GM18502 (cell line): ENCODE measurements around the gene MDH1.
A peak's percentile ranks its signal among the peaks of the same experiment; 100 is the strongest.
"Not testable (repeated sequence)": the region's sequence is repeated elsewhere in the genome, so short reads cannot be mapped to it uniquely, and the experiment has no call there.

Source experiments
- ATAC-seq: cut with Tn5 transposase; IDR thresholded peaks from one replicate; pipeline ENCODE4 v1.9.1; 2021; ENCODE audit warnings: mild to moderate bottlenecking; ENCODE audit not compliant: unreplicated experiment, poor library complexity

The MDH1 gene

DNA sequence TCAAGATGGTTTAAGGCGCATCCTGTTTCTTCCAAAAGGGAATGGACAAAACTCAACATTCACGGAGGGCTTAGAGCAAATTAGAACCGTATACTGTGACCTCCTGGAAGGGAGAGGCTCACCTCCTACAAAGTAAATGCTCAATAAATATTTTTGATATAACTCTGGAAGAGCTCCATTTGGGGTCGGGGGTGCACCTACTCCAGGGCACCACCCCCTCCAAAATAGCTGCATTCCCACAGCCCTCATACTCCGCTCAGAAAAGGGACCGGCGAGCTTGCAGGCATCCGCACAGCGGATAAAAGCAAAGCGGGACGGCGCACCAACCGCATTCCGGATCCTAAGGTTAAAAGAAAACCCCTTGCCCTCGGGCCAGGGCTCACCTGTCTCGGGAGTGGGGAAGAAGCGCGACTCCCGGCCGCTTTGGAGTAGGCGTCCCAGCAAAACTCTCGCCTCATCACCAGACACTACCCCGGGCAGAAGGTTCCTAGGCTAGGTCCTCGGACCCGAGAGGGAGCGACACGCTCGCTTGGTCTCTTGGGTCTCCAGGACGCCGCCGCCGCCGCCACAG is 864 bp upstream of the MDH1 start:
- peak; percentile 1 for ATAC-seq

DNA sequence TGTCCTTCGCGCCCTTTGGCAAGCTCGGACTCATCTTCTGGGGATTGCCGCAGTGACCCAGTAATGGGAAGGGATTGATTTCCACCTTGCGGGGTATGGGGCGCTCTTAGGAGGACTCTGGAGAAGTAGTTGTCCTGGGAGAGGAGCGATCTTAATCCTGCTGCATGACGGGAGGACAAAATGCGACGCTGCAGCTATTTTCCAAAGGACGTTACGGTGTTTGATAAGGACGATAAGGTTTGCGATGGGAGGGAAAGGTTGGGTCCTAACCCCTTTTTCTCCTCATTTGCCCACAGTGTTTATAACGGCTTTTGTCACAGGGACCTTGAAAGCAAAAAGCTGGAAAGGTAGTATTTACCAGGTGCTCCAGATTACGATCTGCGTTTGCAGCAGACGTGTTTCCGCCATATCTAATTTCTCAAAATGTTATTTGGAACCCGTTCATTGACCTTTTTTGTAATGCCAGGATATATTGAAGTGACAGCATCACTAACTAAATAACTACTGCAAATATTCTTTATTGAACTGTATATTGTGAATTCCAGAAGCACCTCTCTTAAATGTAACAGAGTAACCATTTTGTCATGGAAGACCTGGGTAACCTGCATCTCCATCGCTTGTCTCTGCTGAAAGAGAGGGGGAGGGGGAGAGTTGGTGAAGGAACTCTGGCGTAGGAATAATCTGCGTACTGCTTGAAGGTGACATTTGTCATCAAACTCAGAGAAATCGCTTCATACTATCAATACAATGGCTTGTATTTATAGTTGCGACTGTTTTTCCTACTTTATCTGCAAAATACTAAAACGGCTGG is 590 bp downstream of the MDH1 start:
- ATAC-seq, result peak; percentile 15

DNA sequence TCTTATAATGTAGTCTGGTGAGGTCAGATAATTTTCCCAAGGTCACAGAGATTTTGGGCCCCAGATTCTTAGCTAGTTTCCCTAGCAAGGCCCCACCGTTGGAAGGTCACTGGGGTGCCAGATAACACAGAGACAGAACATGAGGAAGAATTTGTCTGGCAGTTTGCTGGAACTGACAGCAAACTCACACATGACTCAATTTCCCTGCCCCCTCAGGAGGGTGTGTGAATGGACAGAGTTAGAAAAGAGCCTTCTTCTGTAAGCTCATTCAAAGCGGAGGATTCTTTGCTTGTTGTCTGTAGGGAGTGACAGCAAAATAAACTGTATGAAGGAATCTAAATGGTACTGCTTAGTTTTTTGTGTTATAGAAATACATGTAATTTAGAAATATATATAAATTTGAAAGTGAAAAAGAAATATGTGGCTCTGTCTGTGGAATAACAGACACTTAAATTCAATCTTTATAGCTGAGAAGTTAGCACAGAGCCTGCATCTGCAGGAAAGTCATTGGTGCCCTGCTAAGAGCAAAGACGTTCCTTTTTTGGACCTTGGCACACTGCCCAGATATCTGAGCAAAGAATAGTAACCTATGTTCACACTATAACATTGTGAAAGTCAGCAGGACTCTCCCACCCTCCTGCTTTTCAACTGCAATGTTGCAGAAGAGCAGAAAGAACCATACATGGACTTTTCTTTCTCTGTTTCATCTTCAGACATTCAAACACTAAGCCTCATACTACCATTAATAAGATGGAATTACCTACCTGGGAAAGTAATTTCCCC is 2.1 kb downstream of the MDH1 start:
- ATAC-seq, result no peak

DNA sequence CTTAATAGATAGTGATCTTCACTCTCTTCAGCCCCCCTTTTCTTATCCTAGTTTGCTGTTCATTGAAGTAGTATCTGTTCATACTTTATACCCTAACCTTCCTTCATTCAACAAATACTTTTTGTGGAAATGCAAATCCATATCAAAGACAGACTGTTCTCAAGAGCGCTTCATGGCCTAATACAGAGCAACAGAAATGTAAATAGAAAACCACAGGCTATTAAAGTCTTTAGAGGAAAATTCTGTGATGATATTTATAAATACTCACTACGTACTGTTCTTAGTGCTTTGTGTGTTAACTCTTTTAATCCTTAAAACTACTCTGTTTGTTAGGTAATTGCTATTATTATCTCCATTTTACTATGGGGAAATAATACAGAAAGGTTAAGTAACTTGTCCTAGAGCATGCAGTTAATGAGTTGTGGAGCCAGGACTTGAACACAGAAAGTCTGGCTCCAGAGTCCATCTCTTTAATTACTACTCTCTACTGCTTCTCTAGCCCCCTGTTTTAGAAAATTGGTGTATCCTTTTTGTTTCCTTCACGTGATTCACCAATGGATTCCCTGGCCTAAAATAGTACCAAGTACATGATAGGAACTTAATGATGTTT is 2.9 kb downstream of the MDH1 start:
- ATAC-seq, result no peak

DNA sequence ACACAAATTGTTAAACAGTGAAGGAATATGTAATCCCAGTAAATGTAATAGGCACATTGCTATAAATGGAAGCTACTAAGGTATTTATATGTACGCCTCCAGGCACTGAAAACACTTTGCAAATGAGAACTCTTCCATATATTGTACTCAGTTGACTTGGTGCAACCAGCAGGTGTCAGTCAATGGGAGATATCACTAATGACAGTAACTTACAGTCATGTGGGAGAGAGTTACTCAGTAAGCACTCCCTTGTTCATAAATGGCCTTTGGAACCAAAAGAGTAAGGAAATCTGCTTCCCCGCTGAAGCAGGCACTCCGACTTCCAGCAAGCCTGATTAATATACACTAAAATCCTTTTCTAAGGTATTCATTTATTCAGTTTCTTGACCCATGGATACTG is 5.9 kb downstream of the MDH1 start:
- ATAC-seq, result no peak

DNA sequence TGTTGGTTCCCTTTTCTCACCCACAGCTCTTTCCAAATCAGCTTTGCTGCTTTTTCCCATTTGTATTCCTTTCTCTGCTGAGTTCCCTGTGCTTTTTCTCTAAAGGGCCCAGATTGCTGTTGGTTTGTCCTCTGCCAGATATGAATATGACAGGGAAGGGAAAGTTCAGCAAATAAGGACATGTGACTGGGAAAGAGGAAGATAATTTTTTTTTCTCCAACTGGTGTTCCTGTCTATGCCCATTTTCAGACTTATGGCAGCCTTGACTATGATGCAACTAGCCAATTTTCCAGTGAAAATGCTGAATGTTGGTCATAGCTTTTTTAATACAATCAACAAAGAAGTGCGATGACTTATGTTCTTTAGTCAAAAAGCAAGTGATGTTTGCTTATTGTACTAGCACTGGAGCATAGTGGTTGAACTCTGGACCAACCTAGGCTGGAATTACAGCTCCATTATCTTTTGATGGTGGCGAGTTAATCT is 7.7 kb downstream of the MDH1 start:
- no peak for ATAC-seq

DNA sequence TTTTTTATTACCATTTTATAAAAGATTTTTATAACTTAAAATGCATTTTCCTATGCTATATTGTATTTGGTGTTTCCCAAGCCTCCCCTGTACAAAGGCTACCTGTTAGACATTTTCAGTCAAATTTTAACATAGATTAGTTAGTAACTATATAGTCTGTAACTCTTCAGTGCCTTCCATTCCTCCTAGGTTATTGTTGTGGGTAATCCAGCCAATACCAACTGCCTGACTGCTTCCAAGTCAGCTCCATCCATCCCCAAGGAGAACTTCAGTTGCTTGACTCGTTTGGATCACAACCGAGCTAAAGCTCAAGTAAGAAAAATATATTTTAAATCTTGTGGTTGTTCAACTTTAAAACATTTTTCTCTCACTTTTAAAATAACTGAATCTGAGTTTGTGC is 10.2 kb downstream of the MDH1 start:
- no peak for ATAC-seq

DNA sequence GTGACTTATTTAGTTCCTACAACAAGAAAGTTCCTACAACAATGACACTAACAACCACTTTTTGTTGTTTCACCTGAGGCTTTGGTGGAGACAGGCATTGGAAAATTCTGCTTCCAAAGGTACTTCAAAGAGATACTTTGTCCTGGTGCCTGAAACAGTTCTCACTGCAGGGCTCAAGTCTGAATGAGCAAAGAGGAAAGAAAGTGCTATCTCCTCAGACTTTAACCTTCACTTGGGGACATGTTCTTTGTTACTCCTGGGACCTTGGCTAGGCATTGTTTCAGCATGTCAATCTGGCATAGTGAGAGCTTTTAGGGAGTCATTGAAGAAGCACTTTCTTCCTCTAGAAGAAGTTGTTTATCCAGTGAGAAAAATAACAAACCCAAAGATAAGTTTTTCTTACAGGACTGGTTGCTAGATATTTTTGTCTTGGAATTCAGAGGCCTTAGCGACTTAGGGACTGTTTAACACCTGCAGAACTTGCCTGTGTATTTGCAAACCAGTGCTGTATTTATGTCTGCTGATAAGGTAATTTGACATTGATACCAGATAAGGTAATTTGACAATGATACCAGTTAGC is 12.2 kb downstream of the MDH1 start:
- ATAC-seq, result no peak

DNA sequence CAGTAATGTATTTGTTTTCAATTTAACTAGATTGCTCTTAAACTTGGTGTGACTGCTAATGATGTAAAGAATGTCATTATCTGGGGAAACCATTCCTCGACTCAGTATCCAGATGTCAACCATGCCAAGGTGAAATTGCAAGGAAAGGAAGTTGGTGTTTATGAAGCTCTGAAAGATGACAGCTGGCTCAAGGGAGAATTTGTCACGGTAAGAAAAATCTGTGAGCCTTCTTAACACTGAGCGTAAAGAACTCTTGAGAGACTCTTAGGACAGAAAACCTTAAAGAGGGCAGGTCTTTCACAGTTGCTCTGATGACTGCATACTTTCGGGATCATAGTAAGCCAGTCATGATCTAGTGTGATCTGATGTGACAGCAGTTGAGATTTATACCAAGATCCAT is 15.9 kb downstream of the MDH1 start:
- no peak for ATAC-seq

DNA sequence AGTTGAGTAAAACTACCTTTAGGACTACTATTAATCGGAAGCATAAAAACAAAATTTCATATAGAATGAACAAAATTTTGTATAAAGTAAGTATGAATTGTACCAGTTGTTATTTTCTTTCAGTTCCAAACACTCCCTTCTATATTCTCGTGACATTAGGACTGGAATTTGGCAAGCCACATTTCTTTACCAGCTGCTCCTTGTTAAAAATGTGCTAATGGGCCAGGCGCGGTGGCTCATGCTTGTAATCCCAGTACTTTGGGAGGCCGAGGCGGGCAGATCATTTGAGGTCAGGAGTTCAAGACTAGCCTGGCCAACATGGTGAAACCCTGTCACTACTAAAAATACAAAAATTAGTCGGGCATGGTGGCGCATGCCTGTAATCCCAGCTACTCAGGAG is 20.1 kb downstream of the MDH1 start:
- ATAC-seq, result not testable (repeated sequence)

DNA sequence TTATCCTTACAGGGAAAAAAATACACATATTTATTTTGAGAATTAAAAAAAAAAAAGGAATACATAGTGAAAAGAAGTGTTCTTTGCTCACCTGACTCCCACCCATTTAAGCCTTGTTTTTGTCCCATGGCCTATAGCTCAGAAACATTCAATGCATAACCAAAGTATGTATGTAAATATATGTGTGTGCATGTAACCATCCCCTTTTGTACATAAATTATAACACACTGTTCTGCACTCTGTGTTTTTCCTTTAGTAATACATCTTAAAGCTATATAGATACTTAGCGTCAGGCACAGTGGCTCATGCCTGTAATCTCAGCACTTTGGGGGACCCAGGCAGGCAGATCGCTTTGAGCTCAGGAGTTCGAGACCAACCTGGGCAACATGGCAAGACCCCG is 21.8 kb downstream of the MDH1 start:
- no peak for ATAC-seq

DNA sequence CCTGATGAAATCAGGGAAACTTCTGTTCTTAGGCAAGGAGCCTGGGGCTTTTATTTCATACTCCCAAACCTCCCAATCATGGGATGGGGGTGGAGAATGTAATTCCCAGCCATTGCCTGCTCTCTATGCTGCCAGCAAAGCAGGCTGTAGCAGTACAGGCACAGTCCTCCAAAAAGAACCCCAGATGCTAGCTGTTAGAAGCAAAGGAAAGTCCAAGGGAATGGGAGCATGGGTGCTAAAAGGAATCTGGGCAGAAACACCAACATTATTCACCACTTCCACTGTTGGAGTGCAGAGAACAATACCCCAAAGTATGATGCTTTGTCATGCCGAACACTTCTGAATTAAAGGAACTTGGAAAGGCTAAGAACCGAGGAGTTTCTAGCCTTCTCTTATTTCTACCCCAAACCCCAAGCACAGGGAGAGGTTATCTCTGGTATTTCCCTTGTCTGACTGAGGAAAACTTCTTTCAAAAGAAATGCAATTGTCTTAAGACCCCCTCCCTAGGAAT is 24.7 kb downstream of the MDH1 start:
- ATAC-seq, result no peak

DNA sequence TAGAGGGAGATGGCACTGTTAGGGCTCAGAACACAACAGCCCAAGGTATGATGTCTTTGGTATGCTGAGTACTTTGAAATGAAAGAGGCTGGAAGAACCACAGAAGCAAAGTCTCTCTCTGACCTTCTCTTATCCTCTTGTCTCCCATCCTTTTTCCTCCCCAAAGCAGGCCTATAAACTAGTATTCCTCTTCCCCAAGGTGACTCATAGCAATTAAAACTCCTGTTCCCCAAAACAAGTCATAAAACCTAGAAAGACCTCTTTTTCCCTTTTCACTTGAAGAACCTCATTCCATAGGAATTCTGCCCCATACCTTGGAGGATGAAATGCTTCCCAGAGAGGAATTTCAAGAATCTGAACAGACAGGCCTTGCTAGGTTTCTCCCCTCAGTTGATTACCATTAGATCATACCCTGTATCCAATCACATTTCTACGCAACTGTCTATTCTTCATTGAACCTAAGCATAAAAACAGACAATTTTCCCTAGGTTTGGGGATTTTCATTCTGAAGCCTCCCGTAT is 25.7 kb downstream of the MDH1 start:
- no peak for ATAC-seq

DNA sequence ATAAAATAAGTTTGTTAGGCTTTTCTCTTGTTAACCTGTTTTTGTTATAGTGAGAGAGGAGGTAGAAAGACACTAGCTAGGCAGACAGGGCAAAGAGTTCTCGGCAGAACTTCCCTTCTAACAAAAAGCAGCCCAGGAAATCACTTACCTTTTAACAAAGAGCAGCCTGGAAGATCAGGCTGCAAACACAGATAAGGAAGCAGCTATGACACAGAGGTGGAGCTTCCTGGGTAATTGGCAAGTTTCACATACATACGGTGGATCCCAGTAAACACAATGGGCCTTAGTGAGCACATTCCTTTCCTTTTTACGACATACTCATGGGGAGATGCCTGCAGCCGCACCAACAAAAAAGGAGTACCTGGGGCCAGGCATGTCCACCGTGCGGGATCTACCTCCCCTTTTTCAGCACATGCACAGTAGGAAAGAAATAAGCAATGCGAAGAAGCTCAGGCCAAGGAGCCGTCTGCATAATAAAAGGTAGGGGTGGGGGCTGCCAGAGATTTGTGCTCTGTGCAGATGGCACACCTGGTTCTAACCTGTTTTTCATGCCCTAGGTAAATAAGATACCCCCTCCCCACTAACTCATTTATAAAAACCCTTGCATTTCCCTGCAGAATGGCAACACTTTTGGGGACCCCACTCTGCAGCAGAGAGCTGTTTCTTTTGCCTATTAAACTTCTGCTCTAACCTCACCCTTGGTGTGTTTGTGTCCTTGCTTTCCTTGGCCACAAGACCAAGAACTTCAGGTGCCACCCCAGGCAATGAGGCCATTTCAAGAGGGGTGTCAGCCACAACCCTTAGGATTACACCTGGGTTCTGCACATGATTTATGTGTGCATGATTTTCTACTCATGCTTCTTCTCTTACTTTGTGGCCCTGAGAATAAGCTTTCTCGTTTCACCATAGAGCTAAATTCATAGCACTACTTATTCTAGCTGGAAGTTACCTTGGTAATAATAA is 26.5 kb downstream of the MDH1 start:
- no peak for ATAC-seq

DNA sequence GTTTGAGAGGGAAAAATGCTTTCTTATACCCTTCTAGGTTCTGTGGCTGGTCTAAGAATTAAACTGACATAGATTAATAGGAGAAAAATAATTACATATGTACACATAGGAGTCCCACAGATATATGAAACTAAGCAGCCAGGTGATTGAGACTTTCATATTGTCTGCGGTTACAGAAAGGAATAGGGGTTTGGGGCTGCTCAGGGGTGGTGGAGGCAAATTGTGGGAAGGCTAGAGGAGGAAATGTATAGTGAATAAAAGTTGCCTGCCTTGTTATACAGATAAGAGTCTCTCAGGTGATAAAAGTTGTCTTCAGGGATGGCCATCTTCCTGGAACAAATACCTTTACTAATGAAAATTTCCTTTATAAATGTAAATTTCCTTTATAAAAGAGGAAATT is 28.6 kb downstream of the MDH1 start:
- no peak for ATAC-seq

DNA sequence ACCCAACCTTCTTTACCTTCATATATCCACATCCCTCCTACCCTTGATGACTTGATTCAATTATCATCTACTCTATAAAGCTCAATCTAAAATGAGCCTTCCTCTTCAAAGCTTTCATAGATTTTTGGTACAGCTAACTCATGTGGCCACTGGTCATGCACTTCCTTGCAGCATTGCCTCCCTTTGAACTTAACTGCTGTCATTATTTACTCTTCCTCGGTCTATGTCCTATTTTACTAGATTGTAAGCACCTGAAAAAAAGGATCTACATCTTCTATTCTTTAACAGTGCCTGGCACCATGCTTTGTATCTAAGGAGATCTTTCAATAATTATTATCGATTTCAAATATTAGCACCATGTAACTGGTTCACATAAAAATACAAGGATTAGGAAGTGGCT is 30.6 kb downstream of the MDH1 start:
- no peak for ATAC-seq

DNA sequence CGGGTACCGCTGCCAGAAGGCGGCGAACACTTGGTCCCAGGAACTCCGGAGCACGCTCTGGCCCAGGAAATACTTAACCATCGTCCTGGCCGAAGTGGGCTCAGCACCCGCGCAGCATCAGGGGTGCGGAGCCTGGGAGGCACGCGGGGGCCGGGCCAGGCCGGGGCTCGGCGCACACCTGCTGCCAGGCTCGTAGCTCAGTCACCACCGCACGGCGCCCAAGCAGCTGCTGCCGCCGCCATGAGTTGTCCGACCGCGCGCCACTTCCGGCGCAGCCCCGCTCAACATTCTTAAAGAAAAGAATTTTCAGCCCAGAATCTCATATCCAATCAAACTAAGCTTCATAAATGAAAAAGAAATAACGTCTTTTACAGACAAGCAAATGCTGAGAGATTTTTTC is 34.0 kb downstream of the MDH1 start:
- ATAC-seq, result no peak

DNA sequence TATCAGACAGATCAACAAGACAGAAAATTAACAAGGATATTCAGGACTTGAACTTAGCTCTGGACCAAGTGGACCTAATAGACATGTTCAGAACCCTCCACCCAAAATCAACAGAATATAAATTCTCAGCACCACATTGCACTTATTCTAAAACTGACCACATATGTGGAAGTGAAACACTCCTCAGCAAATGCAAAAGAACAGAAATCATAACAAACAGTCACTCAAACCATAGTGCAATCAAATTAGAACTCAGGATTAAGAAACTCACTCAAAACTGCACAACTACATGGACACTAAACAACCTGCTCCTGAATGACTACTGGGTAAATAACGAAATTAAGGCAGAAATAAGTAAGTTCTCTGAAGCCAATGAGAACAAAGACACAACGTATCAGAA is 35.0 kb downstream of the MDH1 start:
- ATAC-seq, result not testable (repeated sequence)

DNA sequence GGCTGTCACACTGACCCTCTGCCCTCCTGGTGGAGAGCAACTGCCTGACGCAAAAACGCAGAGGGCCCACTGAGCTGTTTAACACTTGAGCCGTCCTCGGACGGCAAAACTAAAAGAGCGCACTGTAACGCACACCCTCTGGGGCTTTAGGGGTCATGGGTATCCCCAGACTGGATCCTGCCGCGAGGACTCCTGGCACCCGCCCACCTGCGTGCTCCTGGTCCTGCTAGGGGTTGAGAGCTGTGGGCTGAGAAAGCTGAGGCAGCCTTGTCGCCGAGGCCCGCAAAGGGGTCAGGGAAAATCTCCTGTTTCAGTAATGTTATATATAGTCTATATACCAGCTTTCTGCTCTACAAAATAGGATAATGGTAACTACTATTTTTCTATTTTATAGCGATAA is 39.1 kb downstream of the MDH1 start:
- ATAC-seq, result no peak
